ENCODE results near the gene RARRES1.
A peak's percentile ranks its signal among the peaks of the same experiment; 100 is the strongest.
"Not testable (repeated sequence)": the region's sequence is repeated elsewhere in the genome, so short reads cannot be mapped to it uniquely, and the experiment has no call there.

The RARRES1 gene

GRCh38 chr3:158709666-158710083 is 22.6 kb downstream of the RARRES1 start:
- H3K36me3 Mint-ChIP-seq (ENCODE audit: low read depth) = peaks cover 40% of the 10 kb centered on the region
- no peak for DNase-seq
- no peaks in the 10 kb centered on the region for H3K27me3 Mint-ChIP-seq (ENCODE audit: low read depth, poor library complexity)
- peak overlapping the region; percentile 73 for H3K27ac Mint-ChIP-seq
- H3K4me3 Mint-ChIP-seq = no peak overlapping the region
- TF ChIP-seq CTCF (IDR thresholded peaks at IDR 0.05) = no peak
- peaks cover 9% of the 10 kb centered on the region for H3K4me1 Mint-ChIP-seq
- no peaks in the 10 kb centered on the region for H3K9me3 Mint-ChIP-seq

DNA sequence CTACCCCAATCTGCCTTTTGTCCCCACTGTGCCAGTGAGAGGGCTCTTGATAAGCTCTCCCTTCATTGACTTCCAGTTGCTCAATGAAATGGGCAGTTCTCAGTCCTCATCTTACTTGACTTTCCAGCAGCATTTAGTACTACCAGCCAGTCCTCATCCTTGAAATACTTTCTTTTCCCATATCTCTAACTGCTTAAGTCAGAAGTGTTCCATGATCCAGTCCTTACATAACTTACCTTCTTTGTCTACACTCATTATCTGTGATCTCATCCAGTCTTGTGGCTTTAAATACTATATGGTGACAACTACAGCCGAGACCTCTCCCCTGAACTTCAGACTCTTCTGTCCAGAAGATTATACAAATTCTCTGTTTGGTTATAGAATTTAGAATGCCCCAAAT is 28.7 kb downstream of the RARRES1 start:
- Mint-ChIP-seq H3K4me3 (no peak overlapping the region), H3K36me3 (ENCODE audit: low read depth) (peaks cover 20% of the 10 kb centered on the region), H3K4me1 (no peaks in the 10 kb centered on the region), H3K9me3 (no peaks in the 10 kb centered on the region), H3K27ac (no peak overlapping the region), H3K27me3 (ENCODE audit: low read depth, poor library complexity) (no peaks in the 10 kb centered on the region)
- DNase-seq = no peak
- no peak for TF ChIP-seq CTCF (IDR thresholded peaks at IDR 0.05)

- Mint-ChIP-seq H3K9me3 (no peaks in the 10 kb centered on the region), H3K27ac (no peak overlapping the region), H3K36me3 (ENCODE audit: low read depth) (peaks cover 14% of the 10 kb centered on the region), H3K4me1 (no peaks in the 10 kb centered on the region), H3K27me3 (ENCODE audit: low read depth, poor library complexity) (no peaks in the 10 kb centered on the region), H3K4me3 (no peak overlapping the region)
- DNase-seq = no peak
- no peak for TF ChIP-seq CTCF (IDR thresholded peaks at IDR 0.05)
Measured at GRCh38 chr3:158702815-158703481, 29.3 kb downstream of the RARRES1 start.

DNA sequence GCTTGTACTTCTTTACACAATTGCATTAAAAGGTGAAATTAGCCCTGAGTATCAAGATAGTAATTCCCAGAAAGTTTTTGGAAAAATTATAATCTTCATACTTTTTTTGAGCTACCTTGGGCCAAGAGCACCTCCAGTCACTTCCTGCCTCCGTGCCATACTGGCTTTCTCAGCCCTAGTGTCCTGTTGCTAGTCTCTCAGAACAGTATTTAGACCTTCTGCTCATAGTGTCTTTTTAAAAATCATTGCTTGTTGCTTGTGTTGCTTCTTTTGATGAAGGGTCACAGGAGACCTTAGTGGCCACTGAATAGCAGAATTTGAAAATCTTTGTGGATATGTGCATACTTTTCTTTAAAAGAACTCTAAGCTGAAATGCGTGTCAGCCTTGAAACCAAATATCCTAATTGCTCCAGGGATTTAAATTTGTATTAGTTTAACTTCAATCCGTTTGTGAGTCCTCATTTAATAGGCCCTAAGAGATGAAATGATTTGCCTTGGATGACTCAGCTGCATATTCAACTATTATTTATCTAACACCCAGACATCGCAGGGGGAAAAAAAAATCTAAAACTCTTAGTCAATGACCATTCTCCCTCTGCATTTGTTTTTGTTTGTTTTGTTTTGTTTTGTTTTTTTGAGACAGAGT is 30.7 kb downstream of the RARRES1 start:
- TF ChIP-seq CTCF (IDR thresholded peaks at IDR 0.05) = no peak
- Mint-ChIP-seq H3K4me3 (no peak overlapping the region), H3K36me3 (ENCODE audit: low read depth) (peaks cover 12% of the 10 kb centered on the region)

DNA sequence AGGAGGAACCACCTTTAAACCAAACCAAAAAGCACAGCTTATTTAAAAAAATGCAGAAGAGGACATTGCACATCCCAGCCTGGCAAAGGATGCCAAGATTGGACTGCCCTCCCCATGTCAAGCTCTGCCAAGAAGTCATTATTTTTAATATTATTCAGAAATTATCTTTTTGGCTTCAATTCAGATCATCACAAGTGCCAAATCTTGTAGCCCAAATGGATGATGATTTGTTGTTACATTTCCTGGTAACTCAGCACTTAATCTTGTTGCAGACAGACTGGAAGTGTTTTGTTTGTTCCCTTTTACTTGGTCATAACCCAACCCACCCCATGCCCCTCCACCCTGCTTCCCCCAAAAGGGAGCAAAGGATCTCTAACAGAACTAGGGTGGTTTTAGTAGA is 31.7 kb downstream of the RARRES1 start:
- H3K4me3 Mint-ChIP-seq = no peak overlapping the region
- no peaks in the 10 kb centered on the region for H3K27me3 Mint-ChIP-seq (ENCODE audit: low read depth, poor library complexity)
- H3K9me3 Mint-ChIP-seq = no peaks in the 10 kb centered on the region
- H3K27ac Mint-ChIP-seq = no peak overlapping the region
- TF ChIP-seq CTCF (IDR thresholded peaks at IDR 0.05) = no peak
- no peaks in the 10 kb centered on the region for H3K4me1 Mint-ChIP-seq
- H3K36me3 Mint-ChIP-seq (ENCODE audit: low read depth) = peaks cover 9% of the 10 kb centered on the region
- DNase-seq = no peak

More for the DNA sequence above, 30.7 kb downstream of the RARRES1 start:
- DNase-seq = no peak
- Mint-ChIP-seq H3K27ac (no peak overlapping the region), H3K9me3 (no peaks in the 10 kb centered on the region), H3K27me3 (ENCODE audit: low read depth, poor library complexity) (no peaks in the 10 kb centered on the region), H3K4me1 (no peaks in the 10 kb centered on the region)

DNA sequence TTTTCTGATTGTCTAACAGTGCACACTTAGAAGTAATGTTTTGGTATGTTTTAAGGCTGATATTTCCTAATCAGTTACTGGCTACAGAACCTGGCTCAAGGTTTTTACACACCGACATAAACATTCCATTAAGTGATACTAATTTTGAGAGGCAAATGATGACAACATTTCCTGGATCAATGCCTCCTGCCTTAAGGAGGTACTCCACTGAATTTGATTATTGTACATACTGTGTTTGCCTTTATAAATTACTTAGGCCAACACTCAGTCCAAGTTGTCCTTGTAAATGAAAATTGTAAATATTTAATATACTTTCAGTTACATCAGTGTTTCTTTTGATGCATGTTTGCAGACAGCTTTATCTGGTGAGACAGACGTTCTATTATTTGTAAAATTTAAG is 35.6 kb downstream of the RARRES1 start:
- no peaks in the 10 kb centered on the region for H3K4me1 Mint-ChIP-seq
- H3K36me3 Mint-ChIP-seq (ENCODE audit: low read depth) = peaks cover 40% of the 10 kb centered on the region
- no peaks in the 10 kb centered on the region for H3K9me3 Mint-ChIP-seq
- H3K27me3 Mint-ChIP-seq (ENCODE audit: low read depth, poor library complexity) = no peaks in the 10 kb centered on the region
- no peak overlapping the region for H3K27ac Mint-ChIP-seq
- DNase-seq = no peak
- TF ChIP-seq CTCF (IDR thresholded peaks at IDR 0.05) = no peak
- no peak overlapping the region for H3K4me3 Mint-ChIP-seq

GRCh38 chr3:158693866-158694456 is 38.3 kb downstream of the RARRES1 start:
- H3K4me3 Mint-ChIP-seq; H3K27ac Mint-ChIP-seq; H3K27me3 Mint-ChIP-seq (ENCODE audit: low read depth, poor library complexity); H3K9me3 Mint-ChIP-seq; H3K4me1 Mint-ChIP-seq; DNase-seq: not testable (repeated sequence)
- H3K36me3 Mint-ChIP-seq (ENCODE audit: low read depth) = peaks cover 52% of the 10 kb centered on the region

All from nephron progenitor cell (in vitro differentiated cells).